Uterus (tissue), 4 donors: Measurements from ENCODE around the gene TRIM33. TPM values are rescaled to one million over a fixed set of nuclear protein-coding genes. Genes with fewer than 3 reads are reported as not detected.

ENCODE experiments used
- DNase-seq, 2 donors: peaks; one replicate each; pipeline ENCODE4 v3.0.0-alpha.2; 2019 to 2020
- H3K27ac ChIP-seq, 2 donors: fragments of 200-600 bp; sonication (generic); 1 replicate in 1 of 2; 2 replicates in 1 of 2; pipeline ENCODE4 v1.5.1; 2016 to 2018
- H3K27me3 ChIP-seq, 2 donors: fragments of 200-600 bp; sonication (generic); one replicate each; pipeline ENCODE4 v1.5.1; 2018 to 2019; ENCODE audit warnings: control low read depth in 1 of 2
- H3K36me3 ChIP-seq, 2 donors: fragments of 200-600 bp; sonication (generic); one replicate each; pipeline ENCODE4 v1.5.1; 2019; ENCODE audit warnings: control low read depth in 1 of 2
- H3K4me1 ChIP-seq, 2 donors: fragments of 200-600 bp; sonication (generic); one replicate each; pipeline ENCODE4 v1.5.1; 2018 to 2019; ENCODE audit warnings: control low read depth in 1 of 2
- H3K4me3 ChIP-seq, 2 donors: fragments of 200-600 bp; sonication (generic); 1 replicate in 1 of 2; 2 replicates in 1 of 2; pipeline ENCODE4 v1.5.1; 2018 to 2019; ENCODE audit warnings: mild to moderate bottlenecking in 1 of 2
- H3K9me3 ChIP-seq, 2 donors: fragments of 200-600 bp; sonication (generic); one replicate each; pipeline ENCODE4 v1.5.1; 2019; ENCODE audit warnings: control low read depth in 1 of 2
- CTCF ChIP-seq, 4 experiments: fragments of 200-600 bp in 2 of 4; fragments of 450-650 bp in 2 of 4; sonication (generic) in 2 of 4; IDR thresholded peaks; one replicate each; pipeline ENCODE4 v1.5.1; 2016 to 2019; ENCODE audit warnings: antibody characterized with exemption in 4 of 4, mild to moderate bottlenecking in 2 of 4, moderate library complexity in 1 of 4
- POLR2A ChIP-seq, 2 donors: fragments of 450-650 bp; IDR thresholded peaks; one replicate each; pipeline ENCODE4 v1.6.1; 2016; ENCODE audit warnings: antibody characterized with exemption in 2 of 2, mild to moderate bottlenecking in 1 of 2, moderate library complexity in 1 of 2
- intact Hi-C: fragments of 100-400 bp; cut with DNase I; formaldehyde crosslinking; loops from one replicate; pipeline ENCODE4 v1.15.1; 2023; ENCODE audit warnings: low total_unique reads
- total RNA-seq, 4 donors: library from RNA; depleted of rRNA in 3 of 4; stranded (reverse); fragments of >200 nt in 3 of 4; gene quantifications; one replicate each; pipeline versions ENCODE4 v1.1.0 to v1.2.4, GENCODE V29; 2014 to 2023
- donor health status: DM: yes; HTN: yes; CAD: no.

The TRIM33 gene
- total RNA-seq, 4 donors from 2014 or later: 23.6 to 73.7 (median 50.8) TPM

- H3K36me3 ChIP-seq: no peaks in the 10 kb centered on the region
- no peaks in the 10 kb centered on the region for H3K9me3 ChIP-seq
- no peak for TF ChIP-seq POLR2A (IDR thresholded peaks at IDR 0.05)
- TF ChIP-seq CTCF (IDR thresholded peaks at IDR 0.05): no peak
- no peak overlapping the region for H3K4me3 ChIP-seq
- H3K4me1 ChIP-seq: peaks cover 0 to 8% of the 10 kb centered on the region in 2 donors
- no peaks in the 10 kb centered on the region for H3K27me3 ChIP-seq
- no peak for DNase-seq
- H3K27ac ChIP-seq: no peak overlapping the region
- intact Hi-C loops: no loop called here
Observed at GRCh38 chr1:114499478-114499877, 11.5 kb downstream of the TRIM33 start.

- DNase-seq: no peak
- Histone ChIP-seq H3K27me3 (no peaks in the 10 kb centered on the region), H3K27ac (peak overlapping the region in 1 of 2 donors; percentile 44), H3K4me3 (no peak overlapping the region), H3K9me3 (no peaks in the 10 kb centered on the region), H3K36me3 (no peaks in the 10 kb centered on the region), H3K4me1 (peaks cover 0 to 8% of the 10 kb centered on the region in 2 donors)
- no peak for TF ChIP-seq POLR2A (IDR thresholded peaks at IDR 0.05)
- intact Hi-C loops: no loop called here
Observed at GRCh38 chr1:114496089-114496488, 14.9 kb downstream of the TRIM33 start.

- Histone ChIP-seq H3K27me3 (no peaks in the 10 kb centered on the region), H3K4me1 (peaks cover 0 to 8% of the 10 kb centered on the region in 2 donors), H3K4me3 (no peak overlapping the region), H3K27ac (peak overlapping the region in 1 of 2 donors; percentile 44), H3K36me3 (no peaks in the 10 kb centered on the region), H3K9me3 (no peaks in the 10 kb centered on the region)
- no peak for DNase-seq
- intact Hi-C loops: no loop called here
- no peak for TF ChIP-seq CTCF (IDR thresholded peaks at IDR 0.05)
- TF ChIP-seq POLR2A (IDR thresholded peaks at IDR 0.05): no peak
Observed at GRCh38 chr1:114495486-114495885, 15.5 kb downstream of the TRIM33 start.

- Histone ChIP-seq H3K9me3 (no peaks in the 10 kb centered on the region), H3K36me3 (no peaks in the 10 kb centered on the region), H3K27me3 (no peaks in the 10 kb centered on the region), H3K27ac (no peak overlapping the region), H3K4me3 (no peak overlapping the region), H3K4me1 (peaks cover 0 to 8% of the 10 kb centered on the region in 2 donors)
- intact Hi-C loops: no loop called here
- no peak for DNase-seq
- TF ChIP-seq POLR2A (IDR thresholded peaks at IDR 0.05): no peak
- TF ChIP-seq CTCF (IDR thresholded peaks at IDR 0.05): no peak
Observed at GRCh38 chr1:114492978-114493377, 18.0 kb downstream of the TRIM33 start.

- Histone ChIP-seq H3K27ac (no peak overlapping the region), H3K4me1 (no peaks in the 10 kb centered on the region), H3K9me3 (no peaks in the 10 kb centered on the region), H3K27me3 (no peaks in the 10 kb centered on the region), H3K36me3 (no peaks in the 10 kb centered on the region), H3K4me3 (no peak overlapping the region)
- intact Hi-C loops: no loop called here
- no peak for TF ChIP-seq CTCF (IDR thresholded peaks at IDR 0.05)
- no peak for TF ChIP-seq POLR2A (IDR thresholded peaks at IDR 0.05)
- DNase-seq: no peak
Observed at GRCh38 chr1:114490274-114490693, 20.7 kb downstream of the TRIM33 start.

- DNase-seq: no peak
- Histone ChIP-seq H3K36me3 (no peaks in the 10 kb centered on the region), H3K9me3 (no peaks in the 10 kb centered on the region), H3K4me1 (no peaks in the 10 kb centered on the region), H3K27me3 (no peaks in the 10 kb centered on the region), H3K27ac (no peak overlapping the region), H3K4me3 (no peak overlapping the region)
- TF ChIP-seq CTCF (IDR thresholded peaks at IDR 0.05) (no peak), POLR2A (IDR thresholded peaks at IDR 0.05) (no peak)
- intact Hi-C loops: no loop called here
Observed at GRCh38 chr1:114488739-114489138, 22.3 kb downstream of the TRIM33 start.
